ENCODE measurements around the gene PRR16. TPM values are rescaled to one million over a fixed set of nuclear protein-coding genes. Genes with fewer than 3 reads are reported as not detected.

Gene PRR16
- total and polyA plus RNA-seq, 2 experiments from 2014 or later: 15.3 to 16.1 TPM

DNA sequence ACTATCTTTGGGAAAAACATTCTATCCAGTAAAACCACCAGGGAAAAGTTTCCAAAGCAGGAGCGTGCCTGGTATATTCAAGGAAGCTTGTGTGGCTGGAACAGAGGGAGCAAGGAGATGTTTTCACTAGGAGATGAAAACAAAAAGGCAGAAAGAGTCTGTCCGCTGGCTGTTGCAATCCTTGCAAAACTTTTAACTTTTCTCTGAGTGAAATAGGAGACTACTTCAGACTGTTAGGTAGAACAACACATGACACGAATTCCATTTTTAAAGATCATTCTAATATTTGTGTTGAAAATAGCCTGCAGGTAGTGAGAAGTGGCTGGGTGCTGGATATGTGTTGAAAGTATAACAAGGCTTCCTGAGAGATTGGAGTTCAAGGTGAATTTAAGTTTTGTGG is 69.5 kb downstream of the PRR16 start:
- Histone ChIP-seq H2AFZ (no peak overlapping the region), H3K9me2 (replicated peaks; ENCODE audit: insufficient read depth) (no peaks in the 10 kb centered on the region), H3K27me3 (no peaks in the 10 kb centered on the region), H3K4me1 (ENCODE audit: insufficient read depth) (no peaks in the 10 kb centered on the region), H3K4me2 (no peak overlapping the region), H3K9me3 (ENCODE audit: low read depth) (no peaks in the 10 kb centered on the region), H4K20me1 (ENCODE audit: insufficient read depth, poor library complexity, severe bottlenecking) (no peaks in the 10 kb centered on the region), H3K79me2 (no peaks in the 10 kb centered on the region), H3K27ac (no peak overlapping the region), H3K4me3 (no peak overlapping the region), H3K36me3 (replicated peaks; ENCODE audit: insufficient read depth, low read depth) (no peaks in the 10 kb centered on the region)
- DNase-seq (ENCODE audit: low spot score): no peak
- WGBS (ENCODE audit: low lambda C conversion rate, missing lambda C conversion rate): 78% methylated on average over 3 of the region's 3 CpGs
- TF ChIP-seq, protein P1, sequence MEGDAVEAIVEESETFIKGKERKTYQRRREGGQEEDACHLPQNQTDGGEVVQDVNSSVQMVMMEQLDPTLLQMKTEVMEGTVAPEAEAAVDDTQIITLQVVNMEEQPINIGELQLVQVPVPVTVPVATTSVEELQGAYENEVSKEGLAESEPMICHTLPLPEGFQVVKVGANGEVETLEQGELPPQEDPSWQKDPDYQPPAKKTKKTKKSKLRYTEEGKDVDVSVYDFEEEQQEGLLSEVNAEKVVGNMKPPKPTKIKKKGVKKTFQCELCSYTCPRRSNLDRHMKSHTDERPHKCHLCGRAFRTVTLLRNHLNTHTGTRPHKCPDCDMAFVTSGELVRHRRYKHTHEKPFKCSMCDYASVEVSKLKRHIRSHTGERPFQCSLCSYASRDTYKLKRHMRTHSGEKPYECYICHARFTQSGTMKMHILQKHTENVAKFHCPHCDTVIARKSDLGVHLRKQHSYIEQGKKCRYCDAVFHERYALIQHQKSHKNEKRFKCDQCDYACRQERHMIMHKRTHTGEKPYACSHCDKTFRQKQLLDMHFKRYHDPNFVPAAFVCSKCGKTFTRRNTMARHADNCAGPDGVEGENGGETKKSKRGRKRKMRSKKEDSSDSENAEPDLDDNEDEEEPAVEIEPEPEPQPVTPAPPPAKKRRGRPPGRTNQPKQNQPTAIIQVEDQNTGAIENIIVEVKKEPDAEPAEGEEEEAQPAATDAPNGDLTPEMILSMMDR (IDR thresholded peaks at IDR 0.05; ENCODE audit: poor library complexity): no peak
- TF ChIP-seq EZH2 (IDR thresholded peaks at IDR 0.05; ENCODE audit: borderline replicate concordance): no peak
- no peak for TF ChIP-seq EZH2phosphoT487 (IDR thresholded peaks at IDR 0.05; ENCODE audit: low read depth, severe bottlenecking, unreplicated experiment)

DNA sequence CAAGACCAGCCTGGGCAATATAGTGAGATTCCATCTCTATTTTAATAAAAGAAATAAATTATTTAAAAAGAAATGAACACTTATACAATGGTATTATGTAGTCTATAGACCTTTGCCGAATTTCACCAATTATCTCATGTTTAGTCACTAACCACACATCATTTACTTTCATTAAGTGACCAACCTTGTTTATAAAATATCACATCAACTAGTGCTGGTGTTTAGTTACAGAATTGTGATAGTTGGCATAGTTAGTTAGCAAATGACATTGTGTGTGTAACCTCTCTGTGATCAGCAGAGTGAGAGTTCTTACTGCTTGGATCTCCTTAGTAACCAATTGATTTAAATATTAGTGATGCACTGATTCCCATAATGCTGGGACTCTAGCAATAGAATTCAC is 71.8 kb downstream of the PRR16 start:
- Histone ChIP-seq H3K4me2 (no peak overlapping the region), H3K4me1 (ENCODE audit: insufficient read depth) (no peaks in the 10 kb centered on the region), H3K4me3 (no peak overlapping the region), H3K36me3 (replicated peaks; ENCODE audit: insufficient read depth, low read depth) (no peaks in the 10 kb centered on the region), H3K27me3 (no peaks in the 10 kb centered on the region), H3K27ac (no peak overlapping the region), H3K79me2 (no peaks in the 10 kb centered on the region), H4K20me1 (ENCODE audit: insufficient read depth, poor library complexity, severe bottlenecking) (no peaks in the 10 kb centered on the region), H2AFZ (no peak overlapping the region), H3K9me3 (ENCODE audit: low read depth) (no peaks in the 10 kb centered on the region), H3K9me2 (replicated peaks; ENCODE audit: insufficient read depth) (no peaks in the 10 kb centered on the region)
- no peak for DNase-seq (ENCODE audit: low spot score)
- TF ChIP-seq EZH2phosphoT487 (IDR thresholded peaks at IDR 0.05; ENCODE audit: low read depth, severe bottlenecking, unreplicated experiment): no peak
- TF ChIP-seq, protein P1 (IDR thresholded peaks at IDR 0.05; ENCODE audit: poor library complexity): no peak
- no peak for TF ChIP-seq EZH2 (IDR thresholded peaks at IDR 0.05; ENCODE audit: borderline replicate concordance)
- 80% methylated on average over 1 of the region's 1 CpG for WGBS (ENCODE audit: low lambda C conversion rate, missing lambda C conversion rate)

DNA sequence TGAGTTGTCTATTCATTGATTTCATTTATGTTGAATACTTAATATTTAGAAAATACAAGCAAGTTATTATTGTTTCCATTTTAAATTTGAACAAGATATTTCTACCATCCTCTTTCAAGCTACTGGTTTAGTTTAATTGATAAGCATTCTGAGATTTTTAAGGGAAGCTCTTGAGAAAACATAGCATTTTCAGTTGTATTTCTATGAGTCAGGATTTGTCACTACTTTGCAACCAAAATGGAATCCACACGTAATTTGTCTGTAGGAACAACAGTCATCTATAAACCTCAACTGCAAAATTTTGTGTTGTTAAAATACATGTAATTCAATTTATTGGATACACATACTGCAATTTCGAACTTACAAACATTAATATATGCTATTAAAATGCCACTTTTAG is 74.0 kb downstream of the PRR16 start:
- H3K4me3 ChIP-seq: no peak overlapping the region
- no peaks in the 10 kb centered on the region for H3K36me3 ChIP-seq (replicated peaks; ENCODE audit: insufficient read depth, low read depth)
- no peaks in the 10 kb centered on the region for H3K9me2 ChIP-seq (replicated peaks; ENCODE audit: insufficient read depth)
- H2AFZ ChIP-seq: no peak overlapping the region
- H3K4me2 ChIP-seq: no peak overlapping the region
- TF ChIP-seq EZH2 (IDR thresholded peaks at IDR 0.05; ENCODE audit: borderline replicate concordance) (no peak), EZH2phosphoT487 (IDR thresholded peaks at IDR 0.05; ENCODE audit: low read depth, severe bottlenecking, unreplicated experiment) (no peak)
- TF ChIP-seq, protein P1 (IDR thresholded peaks at IDR 0.05; ENCODE audit: poor library complexity): no peak
- no peaks in the 10 kb centered on the region for H3K79me2 ChIP-seq
- DNase-seq (ENCODE audit: low spot score): no peak
- no peak overlapping the region for H3K27ac ChIP-seq
- H3K27me3 ChIP-seq: no peaks in the 10 kb centered on the region
- no peaks in the 10 kb centered on the region for H3K9me3 ChIP-seq (ENCODE audit: low read depth)
- H4K20me1 ChIP-seq (ENCODE audit: insufficient read depth, poor library complexity, severe bottlenecking): no peaks in the 10 kb centered on the region
- no peaks in the 10 kb centered on the region for H3K4me1 ChIP-seq (ENCODE audit: insufficient read depth)
- WGBS (ENCODE audit: low lambda C conversion rate, missing lambda C conversion rate): 93% methylated on average over 2 of the region's 2 CpGs

DNA sequence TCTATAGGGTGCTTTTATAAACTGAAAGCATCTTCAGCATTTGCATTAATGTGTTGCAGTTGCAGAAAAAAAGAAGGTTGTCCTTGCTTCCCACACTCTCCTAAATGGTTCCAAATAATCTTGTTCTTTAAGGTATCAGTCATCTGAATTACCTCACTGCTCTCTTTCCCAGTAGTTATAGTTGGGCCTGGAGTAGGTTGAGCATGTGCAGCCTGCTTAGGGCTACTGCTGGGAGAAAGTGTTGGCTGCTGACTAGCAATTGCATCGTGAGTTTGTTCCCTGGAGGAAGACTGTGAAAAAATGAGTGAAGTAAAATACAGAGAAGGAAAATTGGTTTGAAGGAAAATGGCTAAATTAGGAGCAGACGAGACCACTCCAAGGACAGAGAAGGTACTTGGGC is 74.5 kb downstream of the PRR16 start:
- Histone ChIP-seq H2AFZ (no peak overlapping the region), H3K36me3 (replicated peaks; ENCODE audit: insufficient read depth, low read depth) (no peaks in the 10 kb centered on the region), H4K20me1 (ENCODE audit: insufficient read depth, poor library complexity, severe bottlenecking) (no peaks in the 10 kb centered on the region), H3K9me3 (ENCODE audit: low read depth) (no peaks in the 10 kb centered on the region), H3K79me2 (no peaks in the 10 kb centered on the region), H3K9me2 (replicated peaks; ENCODE audit: insufficient read depth) (no peaks in the 10 kb centered on the region), H3K27ac (no peak overlapping the region), H3K4me1 (ENCODE audit: insufficient read depth) (no peaks in the 10 kb centered on the region), H3K27me3 (no peaks in the 10 kb centered on the region), H3K4me2 (no peak overlapping the region), H3K4me3 (no peak overlapping the region)
- DNase-seq (ENCODE audit: low spot score): no peak
- 68% methylated on average over 2 of the region's 2 CpGs for WGBS (ENCODE audit: low lambda C conversion rate, missing lambda C conversion rate)
- TF ChIP-seq EZH2phosphoT487 (IDR thresholded peaks at IDR 0.05; ENCODE audit: low read depth, severe bottlenecking, unreplicated experiment): no peak
- TF ChIP-seq, protein P1 (IDR thresholded peaks at IDR 0.05; ENCODE audit: poor library complexity): no peak
- no peak for TF ChIP-seq EZH2 (IDR thresholded peaks at IDR 0.05; ENCODE audit: borderline replicate concordance)
